HG03378 (cell line): ENCODE results near the gene ZSCAN21.

Experiments used
- ATAC-seq: cut with Tn5 transposase; IDR thresholded peaks from one replicate; pipeline ENCODE4 v1.9.1; 2021; ENCODE audit warnings: mild to moderate bottlenecking, moderate library complexity; ENCODE audit not compliant: unreplicated experiment

The ZSCAN21 gene

DNA sequence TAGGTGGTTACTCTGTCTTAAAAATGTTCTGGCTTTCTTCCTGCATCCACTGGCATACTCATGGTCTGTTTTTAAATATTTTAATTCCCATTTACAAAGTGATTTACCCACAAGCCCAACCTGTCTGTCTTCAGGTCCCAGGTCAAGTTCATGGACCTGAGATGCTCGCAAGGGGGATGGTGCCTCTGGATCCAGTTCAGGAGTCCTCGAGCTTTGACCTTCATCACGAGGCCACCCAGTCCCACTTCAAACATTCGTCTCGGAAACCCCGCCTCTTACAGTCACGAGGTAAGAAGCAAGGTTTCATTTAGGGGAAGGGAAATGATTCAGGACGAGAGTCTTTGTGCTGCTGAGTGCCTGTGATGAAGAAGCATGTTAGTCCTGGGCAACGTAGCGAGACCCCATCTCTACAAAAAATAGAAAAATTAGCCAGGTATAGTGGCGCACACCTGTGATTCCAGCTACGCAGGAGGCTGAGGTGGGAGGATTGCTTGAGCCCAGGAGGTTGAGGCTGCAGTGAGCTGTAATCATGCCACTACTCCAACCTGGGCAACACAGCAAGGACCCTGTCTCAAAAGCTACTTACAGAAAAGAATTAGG lies 25.5 kb upstream of the ZSCAN21 start:
- no peak for ATAC-seq

DNA sequence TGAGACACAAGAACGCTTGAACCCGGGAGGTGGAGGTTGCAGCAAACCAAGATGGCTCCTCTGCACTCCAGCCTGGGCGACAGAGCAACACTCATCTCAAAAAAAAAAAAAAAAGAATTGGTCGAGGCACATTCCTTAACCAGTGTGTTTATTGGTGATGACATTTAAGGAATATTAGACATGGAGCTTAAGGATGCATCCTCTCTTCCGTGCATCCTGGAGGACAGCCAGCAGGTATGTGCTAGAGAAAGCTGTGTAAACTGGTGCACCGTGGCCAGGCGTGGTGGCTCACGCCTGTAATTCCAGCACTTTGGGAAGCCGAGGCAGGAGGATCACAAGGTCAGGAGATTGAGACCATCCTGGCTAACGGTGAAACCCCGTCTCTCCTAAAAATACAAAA lies 22.4 kb upstream of the ZSCAN21 start:
- no peak for ATAC-seq

DNA sequence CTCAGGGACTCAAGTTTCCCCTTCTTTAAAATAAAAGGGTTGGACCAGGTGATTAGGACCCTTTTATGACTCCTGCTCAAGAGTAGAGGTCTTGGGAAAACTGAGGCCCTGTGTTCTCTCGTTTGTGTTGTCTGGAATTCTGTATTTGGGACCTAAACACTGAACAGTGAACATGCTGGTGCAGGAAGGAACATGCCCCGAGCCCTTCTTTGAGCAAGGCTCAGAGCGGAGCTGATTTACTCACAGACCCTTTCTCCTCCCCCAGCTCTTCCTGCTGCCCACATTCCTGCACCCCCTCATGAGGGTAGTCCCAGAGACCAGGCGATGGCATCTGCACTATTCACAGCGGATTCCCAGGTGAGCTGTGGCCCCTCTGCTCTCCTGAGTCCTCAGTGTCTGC lies 20.0 kb upstream of the ZSCAN21 start:
- ATAC-seq = no peak

DNA sequence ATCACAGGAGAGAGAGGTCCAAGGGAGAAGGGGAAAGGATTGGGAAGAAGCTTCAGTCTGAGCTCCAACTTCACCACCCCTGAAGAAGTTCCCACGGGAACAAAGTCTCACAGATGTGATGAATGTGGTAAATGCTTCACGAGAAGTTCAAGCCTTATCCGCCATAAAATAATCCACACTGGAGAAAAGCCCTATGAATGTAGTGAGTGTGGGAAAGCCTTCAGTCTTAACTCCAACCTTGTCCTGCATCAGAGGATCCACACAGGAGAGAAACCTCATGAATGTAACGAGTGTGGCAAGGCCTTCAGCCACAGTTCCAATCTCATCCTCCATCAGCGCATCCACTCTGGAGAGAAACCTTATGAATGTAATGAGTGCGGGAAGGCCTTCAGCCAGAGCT lies 16.0 kb upstream of the ZSCAN21 start:
- no peak for ATAC-seq

DNA sequence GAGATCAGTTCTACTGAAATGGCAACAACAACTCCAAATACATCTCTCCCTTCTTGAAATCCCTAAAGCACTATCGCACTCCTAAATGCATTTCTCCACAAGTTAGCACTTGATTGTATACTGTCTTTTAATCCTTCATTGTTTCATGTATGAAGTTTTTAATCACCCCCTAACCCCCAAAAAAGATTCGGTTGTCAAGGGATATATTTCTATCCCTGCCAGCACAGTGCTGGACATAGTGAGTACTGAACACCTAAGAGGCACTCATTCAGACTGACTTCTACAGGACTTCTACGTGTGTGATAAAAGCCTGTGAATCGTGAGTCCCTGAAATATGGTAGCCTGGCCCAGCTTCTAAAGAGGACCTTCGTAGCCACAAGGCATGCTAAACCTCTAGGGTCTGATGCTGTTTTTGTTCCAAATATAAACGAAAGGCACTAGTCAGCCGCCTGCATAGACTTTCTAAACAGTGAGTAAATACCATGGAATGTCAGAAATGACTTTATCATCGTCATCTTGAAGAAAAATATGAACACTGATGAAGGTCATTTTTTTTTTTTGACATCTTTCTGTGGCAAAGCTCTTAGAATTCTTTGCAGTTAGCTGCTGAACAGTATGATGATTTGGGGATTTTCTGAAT lies 14.6 kb upstream of the ZSCAN21 start:
- no peak for ATAC-seq

DNA sequence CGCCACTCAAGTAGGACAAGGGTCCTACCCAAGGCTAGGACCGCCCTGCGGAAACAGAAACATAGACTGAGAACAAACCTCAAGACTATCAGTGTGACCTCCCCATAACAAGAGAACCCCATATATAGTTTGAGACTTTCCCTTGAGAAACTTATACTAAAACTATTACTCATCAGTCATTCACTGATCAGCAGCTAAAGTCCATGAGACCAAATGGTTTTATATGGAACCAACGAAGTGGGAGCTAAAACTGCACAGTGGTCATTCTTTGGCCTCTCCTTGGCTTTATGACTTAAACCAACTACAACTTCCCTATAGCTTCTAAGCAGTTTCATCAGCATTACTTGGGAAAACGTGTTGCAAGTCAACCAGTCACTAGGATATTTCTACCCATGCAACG lies 13.7 kb upstream of the ZSCAN21 start:
- ATAC-seq = no peak

DNA sequence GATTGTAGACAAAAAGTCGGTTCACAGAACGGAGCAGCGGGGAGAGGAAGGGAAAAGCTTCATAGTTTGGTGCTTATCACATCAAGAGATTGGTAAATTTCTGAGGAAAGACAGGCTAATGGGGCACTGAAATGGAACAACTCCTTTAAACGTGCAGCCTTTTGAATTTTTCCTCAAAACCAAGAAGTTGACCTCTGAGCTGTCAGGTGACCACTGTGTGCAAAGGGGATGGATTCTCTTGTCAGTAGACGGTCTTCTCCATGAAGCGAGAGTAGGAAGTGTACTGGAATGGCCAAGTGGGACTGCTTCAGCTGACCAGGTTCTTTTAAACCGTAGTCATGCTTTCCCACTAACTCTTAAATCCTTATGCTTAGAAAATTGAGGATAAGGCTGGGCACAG lies 11.2 kb upstream of the ZSCAN21 start:
- ATAC-seq = no peak

DNA sequence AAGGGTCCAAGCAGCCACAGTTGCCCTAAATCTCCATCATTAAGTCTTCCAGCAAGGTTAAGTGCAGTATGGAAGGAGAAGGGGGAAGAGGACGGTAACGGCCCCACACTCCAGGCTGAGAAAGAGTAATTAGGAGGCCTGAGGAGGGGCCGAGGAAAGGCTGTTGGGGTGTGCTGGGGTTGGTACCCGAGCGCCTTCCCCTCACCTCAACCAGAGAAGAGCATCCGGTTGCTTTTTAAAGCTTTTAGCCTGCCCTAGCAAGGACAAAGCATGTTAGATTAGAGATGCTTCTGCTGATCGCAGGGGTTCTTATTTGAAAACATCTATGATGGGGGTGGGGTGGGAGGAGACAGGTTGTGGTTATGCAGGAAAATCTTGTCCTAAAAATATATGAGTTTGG lies 9.0 kb upstream of the ZSCAN21 start:
- no peak for ATAC-seq

DNA sequence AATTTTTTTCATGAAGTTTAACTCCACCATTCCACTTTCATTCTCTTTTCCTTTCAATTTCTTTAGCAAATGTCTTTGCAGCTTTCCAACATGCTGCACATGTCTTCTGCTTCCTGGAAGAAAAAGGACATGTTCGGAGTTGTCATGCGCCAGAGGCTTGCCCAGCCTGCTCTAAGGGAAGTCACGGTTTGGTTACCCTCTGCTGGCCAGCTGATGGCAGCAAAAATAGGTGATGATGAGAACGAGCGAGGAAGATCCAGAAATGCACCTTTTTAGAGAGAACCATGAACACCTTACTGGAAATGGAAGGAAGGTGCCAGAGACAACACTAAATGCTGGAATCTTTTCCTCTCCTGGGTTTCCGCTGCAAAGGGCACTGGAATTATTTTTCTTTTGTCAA lies 4.9 kb upstream of the ZSCAN21 start:
- ATAC-seq = no peak

DNA sequence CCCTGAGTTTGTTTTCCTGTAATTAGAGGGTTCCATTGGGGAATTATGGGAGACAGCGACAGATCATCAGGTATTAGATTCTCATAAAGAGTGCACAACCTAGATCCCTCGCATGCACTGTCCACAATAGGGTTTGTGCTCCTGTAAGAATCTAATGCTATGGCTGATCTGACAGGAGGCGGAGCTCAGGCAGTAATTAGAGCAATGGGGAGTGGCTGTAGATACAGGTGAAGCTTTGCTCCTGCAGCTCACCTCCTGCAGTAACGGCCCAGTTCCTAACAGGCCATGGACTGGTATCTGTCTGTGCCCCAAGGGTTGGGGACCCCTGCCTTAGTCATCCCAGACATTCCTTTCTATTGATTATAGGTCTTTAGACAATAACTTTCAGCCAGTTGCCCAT lies 894 bp upstream of the ZSCAN21 start:
- no peak for ATAC-seq

DNA sequence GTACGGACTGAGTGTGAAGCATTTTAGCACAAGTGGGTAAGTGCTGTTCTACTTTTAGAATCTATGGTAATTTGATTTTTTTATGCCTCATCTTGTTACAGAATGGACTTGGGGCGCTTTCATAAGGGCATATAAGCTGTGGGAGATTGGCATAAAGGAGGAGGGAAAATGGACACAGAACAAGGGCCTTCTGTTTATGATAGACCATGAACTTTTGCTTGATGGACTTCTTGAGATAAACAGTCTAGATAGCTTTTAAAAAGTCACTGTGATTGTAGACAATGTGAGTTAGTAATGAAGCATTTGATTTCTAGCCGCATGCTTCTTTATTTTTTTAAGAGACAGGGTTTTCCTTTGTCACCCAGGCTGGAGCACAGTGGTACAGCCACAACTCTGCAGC lies 2.0 kb downstream of the ZSCAN21 start:
- no peak for ATAC-seq

DNA sequence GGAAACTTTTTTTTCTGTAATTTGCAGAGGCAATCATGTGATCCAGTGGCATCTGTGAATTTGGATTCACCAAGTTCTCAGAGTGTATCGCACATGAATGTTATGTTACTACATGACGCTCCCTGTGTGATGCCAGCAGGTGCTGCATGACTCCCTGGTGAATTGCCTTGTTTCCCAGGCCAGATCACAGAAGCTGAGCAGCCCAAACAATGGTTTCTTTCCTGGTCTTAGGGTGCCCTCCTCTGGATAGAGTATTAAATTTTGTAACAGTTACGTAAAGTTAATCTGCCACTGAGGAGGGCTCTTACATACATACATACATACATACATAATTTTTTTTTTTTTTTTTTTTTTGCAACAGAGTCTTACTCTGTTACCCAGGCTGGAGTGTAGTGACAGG lies 3.6 kb downstream of the ZSCAN21 start:
- ATAC-seq = no peak

DNA sequence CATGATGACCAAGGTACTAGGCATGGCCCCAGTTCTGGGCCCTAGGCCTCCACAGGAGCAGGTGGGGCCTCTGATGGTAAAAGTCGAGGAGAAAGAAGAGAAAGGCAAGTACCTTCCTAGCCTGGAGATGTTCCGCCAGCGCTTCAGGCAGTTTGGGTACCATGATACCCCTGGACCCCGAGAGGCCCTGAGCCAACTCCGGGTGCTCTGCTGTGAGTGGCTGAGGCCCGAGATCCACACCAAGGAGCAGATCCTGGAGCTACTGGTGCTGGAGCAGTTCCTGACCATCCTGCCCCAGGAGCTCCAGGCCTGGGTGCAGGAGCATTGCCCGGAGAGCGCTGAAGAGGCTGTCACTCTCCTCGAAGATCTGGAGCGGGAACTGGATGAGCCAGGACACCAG lies 7.4 kb downstream of the ZSCAN21 start:
- ATAC-seq = no peak

DNA sequence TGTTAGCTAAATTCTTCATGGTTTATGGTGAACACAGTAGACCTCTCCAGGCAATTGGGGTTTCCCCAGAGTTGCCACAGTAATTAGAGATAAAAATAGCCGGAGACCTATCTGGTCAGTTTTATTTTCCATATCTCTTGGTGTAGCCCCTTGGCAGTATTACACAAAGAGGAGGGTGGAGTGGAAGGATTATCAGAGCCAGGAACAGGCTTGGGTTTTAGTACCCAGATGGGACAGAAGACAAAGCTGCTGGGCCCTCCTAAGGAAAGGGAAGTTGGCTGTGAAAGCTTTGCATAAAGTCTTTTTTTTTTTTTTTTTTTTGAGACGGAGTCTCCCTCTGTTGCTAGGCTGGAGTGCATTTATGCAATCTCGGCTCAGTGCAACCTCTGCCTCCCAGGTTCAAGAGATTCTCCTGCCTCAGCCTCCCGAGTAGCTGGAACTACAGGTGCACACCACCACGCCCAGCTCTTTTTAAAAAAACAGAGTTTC lies 9.7 kb downstream of the ZSCAN21 start:
- ATAC-seq = no peak

DNA sequence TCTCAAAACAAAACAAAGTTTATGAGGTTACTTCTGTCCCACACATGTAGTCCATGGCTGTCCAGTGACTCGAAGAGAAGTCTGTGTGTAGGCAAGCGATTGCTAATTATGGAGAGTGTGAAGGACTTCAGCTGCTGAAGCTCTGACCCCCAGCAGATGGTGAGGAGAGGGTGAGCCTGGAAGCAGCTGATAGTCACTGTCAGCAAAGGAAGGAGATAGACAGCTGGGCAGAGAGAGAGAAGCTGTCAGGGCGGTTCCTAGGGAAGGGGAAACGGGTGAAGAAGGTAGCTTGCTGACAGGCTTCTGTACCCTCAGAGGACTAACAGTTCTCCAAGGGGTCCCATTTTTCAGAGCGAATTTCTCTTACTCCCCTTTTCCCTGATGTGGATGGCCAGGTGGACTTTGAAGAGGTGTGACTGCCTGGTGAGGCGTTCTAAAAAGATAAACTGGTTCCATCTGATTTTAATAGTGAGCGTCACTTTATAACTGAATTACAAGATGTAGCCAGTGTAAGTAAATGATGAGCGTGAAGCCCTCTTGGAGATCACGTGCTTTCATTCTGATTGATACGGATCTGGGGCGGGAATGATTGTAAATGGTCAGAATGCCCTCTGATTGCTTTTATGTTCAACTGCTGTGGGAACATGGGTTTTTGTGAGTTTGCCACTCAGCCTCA lies 12.1 kb downstream of the ZSCAN21 start:
- ATAC-seq = no peak

DNA sequence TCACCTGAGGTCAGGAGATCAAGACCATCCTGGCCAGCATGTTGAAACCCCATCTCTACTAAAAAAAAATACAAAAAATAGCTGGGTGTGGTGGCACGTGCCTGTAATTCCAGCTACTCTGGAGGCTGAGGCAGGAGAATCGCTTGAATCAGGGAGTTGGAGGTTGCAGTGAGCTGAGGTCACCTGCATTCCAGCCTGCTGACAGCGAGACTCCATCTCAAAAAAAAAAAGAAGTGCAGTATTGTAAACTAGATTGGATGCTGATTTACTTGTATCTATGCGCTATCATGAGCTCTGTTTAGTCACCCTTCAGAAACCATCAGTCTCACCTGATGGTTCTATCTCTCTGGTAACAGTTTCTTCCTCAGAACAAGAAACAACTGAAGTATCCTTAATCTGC lies 13.8 kb downstream of the ZSCAN21 start:
- ATAC-seq = no peak

DNA sequence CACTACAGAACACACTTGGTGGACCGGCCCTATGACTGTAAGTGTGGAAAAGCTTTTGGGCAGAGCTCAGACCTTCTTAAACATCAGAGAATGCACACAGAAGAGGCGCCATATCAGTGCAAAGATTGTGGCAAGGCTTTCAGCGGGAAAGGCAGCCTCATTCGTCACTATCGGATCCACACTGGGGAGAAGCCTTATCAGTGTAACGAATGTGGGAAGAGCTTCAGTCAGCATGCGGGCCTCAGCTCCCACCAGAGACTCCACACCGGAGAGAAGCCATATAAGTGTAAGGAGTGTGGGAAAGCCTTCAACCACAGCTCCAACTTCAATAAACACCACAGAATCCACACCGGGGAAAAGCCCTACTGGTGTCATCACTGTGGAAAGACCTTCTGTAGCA lies 14.6 kb downstream of the ZSCAN21 start:
- no peak for ATAC-seq

DNA sequence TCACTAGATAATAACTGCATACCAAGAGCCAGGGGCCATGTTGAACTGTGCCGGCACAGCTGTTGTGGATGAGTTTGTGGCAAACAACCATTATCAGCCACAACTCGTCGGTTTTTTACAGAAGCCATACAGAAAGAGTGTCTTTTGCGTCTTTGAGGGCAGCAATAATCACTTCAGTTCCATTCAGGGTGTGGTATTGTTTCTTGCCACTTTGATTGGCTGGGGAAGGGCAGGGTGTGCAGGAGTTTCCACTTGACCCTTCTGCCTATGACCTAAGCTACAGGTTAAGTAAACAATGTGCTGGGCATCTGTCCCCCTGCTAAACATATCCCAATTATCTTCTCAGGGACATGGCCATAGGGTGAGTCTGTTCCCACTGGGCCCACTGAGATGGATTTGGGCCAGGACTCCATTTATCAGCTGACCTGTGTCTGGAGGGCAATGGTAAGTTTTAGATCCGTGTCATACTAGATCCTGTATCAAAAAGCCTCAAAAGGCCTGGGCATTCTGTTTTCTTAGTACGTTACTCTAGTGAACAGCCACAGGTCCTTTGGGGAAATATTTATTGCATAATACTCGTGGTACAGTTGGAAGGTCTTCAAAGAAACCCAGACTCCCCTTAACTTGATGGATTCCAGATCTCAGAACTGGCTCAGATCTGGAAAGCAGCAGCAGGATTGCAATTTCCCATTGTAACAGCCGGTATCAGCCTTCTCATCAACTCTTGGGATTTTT lies 16.0 kb downstream of the ZSCAN21 start:
- no peak for ATAC-seq

DNA sequence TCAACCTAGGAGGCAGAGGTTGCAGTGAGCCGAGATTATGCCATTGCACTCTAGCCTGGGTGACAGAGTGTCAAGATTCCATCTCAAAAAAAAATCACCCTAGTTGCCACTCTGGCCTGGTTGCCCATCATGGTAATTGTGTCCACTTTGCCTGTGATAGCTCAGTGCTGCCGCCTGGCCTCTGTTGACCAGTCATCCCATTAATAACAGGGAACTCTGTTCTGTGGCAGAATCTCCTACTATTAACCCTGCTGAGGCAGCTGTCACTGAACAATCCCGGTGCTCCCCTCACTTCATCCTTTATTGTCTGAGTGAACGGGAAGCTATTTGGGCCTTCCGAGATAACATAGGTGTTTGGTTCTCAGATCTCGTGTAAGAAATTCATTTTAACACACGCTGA lies 17.4 kb downstream of the ZSCAN21 start:
- no peak for ATAC-seq

DNA sequence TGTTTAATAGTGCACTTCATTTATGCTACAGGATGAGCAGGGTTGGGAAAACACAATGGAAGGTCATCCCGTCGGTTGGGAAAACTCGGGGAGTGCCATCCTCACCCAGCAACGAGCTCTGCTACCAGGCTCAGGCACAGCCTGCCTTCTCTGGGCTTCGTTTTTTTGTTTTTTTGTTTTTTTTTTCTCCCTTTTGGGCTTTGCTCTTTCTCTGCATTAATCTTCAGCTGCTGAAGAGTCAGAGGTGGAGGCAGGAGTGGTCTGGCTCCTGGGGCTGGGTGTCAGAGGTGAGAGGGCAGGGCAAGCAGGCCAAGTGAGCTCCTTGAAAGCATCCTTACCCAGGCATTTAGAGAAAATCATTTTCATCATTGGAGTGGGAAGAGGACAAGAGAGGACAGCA lies 20.4 kb downstream of the ZSCAN21 start:
- no peak for ATAC-seq

DNA sequence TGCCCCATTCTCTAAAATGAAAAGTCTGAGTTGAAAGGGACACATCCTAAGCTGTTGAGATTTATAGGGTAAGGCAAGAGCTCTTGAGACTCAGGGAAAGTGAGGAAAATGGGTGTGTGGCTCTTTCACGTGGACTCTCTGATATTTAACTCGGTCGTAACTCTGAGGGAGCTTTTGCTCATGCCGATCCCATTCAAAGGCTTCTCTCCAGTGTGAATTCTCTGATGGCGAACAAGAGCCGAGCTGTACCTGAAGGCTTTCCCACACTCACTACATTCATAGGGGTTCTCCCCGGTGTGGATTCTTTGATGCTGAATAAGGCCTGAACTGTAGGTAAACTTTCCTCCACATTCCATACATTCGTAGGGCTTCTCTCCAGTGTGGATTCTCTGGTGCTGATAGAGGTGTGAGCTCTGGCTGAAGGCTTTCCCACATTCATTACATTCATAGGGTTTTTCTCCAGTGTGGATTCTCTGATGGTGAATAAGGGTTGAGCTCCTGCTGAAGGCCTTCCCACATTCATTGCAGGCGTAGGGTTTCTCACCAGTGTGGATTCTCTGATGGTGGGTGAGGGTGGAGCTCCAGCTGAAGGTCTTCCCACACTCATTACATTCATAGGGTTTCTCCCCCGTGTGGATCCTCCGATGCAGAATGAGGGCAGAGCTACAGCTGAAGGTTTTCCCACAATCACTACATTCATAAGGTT lies 21.6 kb downstream of the ZSCAN21 start:
- no peak for ATAC-seq
